Osteocyte (in vitro differentiated cells): ENCODE measurements around the gene MATR3. TPM values are rescaled to one million over a fixed set of nuclear protein-coding genes. Genes with fewer than 3 reads are reported as not detected.
"Not testable (repeated sequence)": the region's sequence is repeated elsewhere in the genome, so short reads cannot be mapped to it uniquely, and the experiment has no call there.

Source experiments
- DNase-seq: peaks from one replicate; pipeline ENCODE4 v3.0.0; 2021; ENCODE audit warnings: mixed read lengths; ENCODE audit not compliant: unreplicated experiment; ENCODE audit errors: extremely low spot score
- H3K27ac Mint-ChIP-seq: one replicate; pipeline ENCODE4 v1.8.0; 2021; ENCODE audit warnings: mild to moderate bottlenecking, mixed read lengths; ENCODE audit not compliant: unreplicated experiment
- H3K27me3 Mint-ChIP-seq: one replicate; pipeline ENCODE4 v1.8.0; 2021; ENCODE audit warnings: mixed read lengths; ENCODE audit not compliant: unreplicated experiment
- H3K36me3 Mint-ChIP-seq: one replicate; pipeline ENCODE4 v1.8.0; 2021; ENCODE audit warnings: mixed read lengths; ENCODE audit not compliant: unreplicated experiment
- H3K4me1 Mint-ChIP-seq: one replicate; pipeline ENCODE4 v1.8.0; 2021; ENCODE audit warnings: mixed read lengths; ENCODE audit not compliant: unreplicated experiment
- H3K4me3 Mint-ChIP-seq: one replicate; pipeline ENCODE4 v1.8.0; 2021; ENCODE audit warnings: mild to moderate bottlenecking, moderate library complexity, mixed read lengths; ENCODE audit not compliant: unreplicated experiment
- H3K9me3 Mint-ChIP-seq: one replicate; pipeline ENCODE4 v1.8.0; 2021; ENCODE audit warnings: mixed read lengths; ENCODE audit not compliant: unreplicated experiment
- total RNA-seq: library from RNA; stranded (reverse); gene quantifications from 2 replicates; pipeline ENCODE4 v1.2.1, GENCODE V29; 2021
- TF ChIP-seq, protein P1 (sequence below): fragments of 200-600 bp; sonication (generic); IDR thresholded peaks from 2 replicates; pipeline ENCODE4 v1.5.0; 2021; ENCODE audit warnings: antibody characterized with exemption, mild to moderate bottlenecking, moderate library complexity

MATR3 gene
- total RNA-seq, 1 donor from 2014 or later: 218 TPM

DNA sequence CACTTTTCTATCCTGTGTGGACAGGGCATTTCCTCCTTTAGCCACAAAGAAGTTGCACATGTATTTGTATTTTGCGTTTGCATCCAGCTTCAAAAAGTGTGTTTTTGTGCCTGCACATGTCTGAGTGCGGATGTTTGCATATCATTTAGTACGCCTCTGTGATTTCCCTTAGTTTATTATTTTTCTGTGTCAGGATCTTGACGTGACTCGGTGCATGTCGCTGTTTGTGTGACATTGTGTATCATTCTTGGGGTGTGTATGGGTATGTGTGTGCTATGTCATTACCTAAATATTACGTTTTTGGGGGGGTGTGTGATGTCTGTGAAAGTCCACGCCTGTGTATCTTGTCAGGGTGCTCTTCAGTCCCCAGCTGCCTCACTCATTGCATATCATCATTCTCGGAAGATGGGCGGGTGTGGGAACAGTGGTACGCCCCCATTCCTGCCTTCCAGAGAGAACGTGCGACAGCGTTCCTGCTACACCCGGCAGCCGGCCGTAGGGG lies 47.7 kb downstream of the MATR3 start:
- Mint-ChIP-seq H3K27ac (peak overlapping the region; percentile 99), H3K9me3 (no peaks in the 10 kb centered on the region), H3K4me1 (peaks cover 40% of the 10 kb centered on the region), H3K4me3 (peak overlapping the region; percentile 98), H3K27me3 (no peaks in the 10 kb centered on the region), H3K36me3 (peaks cover 11% of the 10 kb centered on the region)
- TF ChIP-seq, protein P1, sequence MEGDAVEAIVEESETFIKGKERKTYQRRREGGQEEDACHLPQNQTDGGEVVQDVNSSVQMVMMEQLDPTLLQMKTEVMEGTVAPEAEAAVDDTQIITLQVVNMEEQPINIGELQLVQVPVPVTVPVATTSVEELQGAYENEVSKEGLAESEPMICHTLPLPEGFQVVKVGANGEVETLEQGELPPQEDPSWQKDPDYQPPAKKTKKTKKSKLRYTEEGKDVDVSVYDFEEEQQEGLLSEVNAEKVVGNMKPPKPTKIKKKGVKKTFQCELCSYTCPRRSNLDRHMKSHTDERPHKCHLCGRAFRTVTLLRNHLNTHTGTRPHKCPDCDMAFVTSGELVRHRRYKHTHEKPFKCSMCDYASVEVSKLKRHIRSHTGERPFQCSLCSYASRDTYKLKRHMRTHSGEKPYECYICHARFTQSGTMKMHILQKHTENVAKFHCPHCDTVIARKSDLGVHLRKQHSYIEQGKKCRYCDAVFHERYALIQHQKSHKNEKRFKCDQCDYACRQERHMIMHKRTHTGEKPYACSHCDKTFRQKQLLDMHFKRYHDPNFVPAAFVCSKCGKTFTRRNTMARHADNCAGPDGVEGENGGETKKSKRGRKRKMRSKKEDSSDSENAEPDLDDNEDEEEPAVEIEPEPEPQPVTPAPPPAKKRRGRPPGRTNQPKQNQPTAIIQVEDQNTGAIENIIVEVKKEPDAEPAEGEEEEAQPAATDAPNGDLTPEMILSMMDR: no peak
- no peak for DNase-seq

DNA sequence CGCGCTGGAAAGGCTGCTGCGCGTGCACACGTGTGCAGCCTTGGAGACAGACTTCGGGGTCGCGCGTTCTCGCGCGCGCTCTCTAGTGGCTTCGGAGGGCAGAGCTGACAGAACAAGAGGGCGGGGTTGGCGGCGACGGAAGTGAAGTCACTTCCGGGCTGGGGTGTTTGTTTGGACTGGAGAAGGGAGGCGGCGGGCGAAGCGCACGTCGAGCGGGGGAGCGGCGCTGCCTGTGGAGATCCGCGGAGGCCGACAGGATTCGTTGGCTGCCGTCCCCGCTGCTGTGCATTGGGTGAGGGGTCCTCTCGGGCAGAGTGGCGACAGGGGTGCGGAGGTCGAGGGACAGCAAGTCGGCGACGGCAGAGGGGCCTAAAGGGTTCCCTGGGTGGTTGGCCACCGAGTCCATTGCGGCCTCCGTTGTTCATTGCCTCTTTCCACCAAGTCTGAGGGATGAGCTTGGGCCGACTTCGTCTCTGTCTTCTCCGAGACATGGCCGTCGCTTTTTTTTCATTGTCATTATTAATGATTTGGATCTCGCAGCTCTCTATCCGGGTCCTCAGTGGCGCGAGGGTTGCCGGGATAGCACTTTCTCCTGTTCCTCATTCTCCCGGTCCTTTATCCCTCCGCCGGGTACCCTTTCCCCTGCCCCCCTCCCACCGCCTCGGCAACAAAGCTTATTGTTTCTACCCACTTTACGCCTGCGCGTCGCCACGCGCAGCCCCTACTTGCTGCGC lies 48.3 kb downstream of the MATR3 start, which contains the start of gene PAIP2:
Gene PAIP2, plus strand, starts transcription at position 166 of the 734 bp plus-strand sequence. CDS start 21,931 bp downstream, outside the sequence.
- Mint-ChIP-seq H3K36me3 (peaks cover 12% of the 10 kb centered on the region), H3K9me3 (no peaks in the 10 kb centered on the region), H3K27me3 (no peaks in the 10 kb centered on the region), H3K4me1 (peaks cover 41% of the 10 kb centered on the region), H3K27ac (peak within 1 kb of the TSS; percentile 99), H3K4me3 (peak within 1 kb of the TSS; percentile 98)
- TF ChIP-seq, protein P1: peak; percentile 74
- DNase-seq: peak; percentile 98

DNA sequence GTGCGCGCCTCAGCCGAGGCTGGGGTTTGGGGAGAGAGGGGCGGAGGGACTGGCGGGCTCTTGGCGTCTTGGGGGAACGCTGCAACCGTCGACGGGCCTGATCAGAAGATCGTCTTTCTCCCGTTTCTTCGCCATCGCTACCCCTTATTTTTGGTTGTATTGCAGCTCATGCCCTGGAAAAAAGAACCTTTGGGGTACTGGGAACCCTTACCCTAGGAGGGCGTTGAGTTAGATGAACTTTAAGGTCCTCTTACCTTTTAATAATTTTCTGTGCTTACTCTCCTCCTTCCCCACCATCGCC lies 48.8 kb downstream of the MATR3 start:
- H3K27me3 Mint-ChIP-seq: no peaks in the 10 kb centered on the region
- H3K4me3 Mint-ChIP-seq: peak overlapping the region; percentile 98
- H3K36me3 Mint-ChIP-seq: peaks cover 13% of the 10 kb centered on the region
- no peak for DNase-seq
- TF ChIP-seq, protein P1: no peak
- H3K4me1 Mint-ChIP-seq: peaks cover 42% of the 10 kb centered on the region
- no peaks in the 10 kb centered on the region for H3K9me3 Mint-ChIP-seq
- peak overlapping the region; percentile 99 for H3K27ac Mint-ChIP-seq

DNA sequence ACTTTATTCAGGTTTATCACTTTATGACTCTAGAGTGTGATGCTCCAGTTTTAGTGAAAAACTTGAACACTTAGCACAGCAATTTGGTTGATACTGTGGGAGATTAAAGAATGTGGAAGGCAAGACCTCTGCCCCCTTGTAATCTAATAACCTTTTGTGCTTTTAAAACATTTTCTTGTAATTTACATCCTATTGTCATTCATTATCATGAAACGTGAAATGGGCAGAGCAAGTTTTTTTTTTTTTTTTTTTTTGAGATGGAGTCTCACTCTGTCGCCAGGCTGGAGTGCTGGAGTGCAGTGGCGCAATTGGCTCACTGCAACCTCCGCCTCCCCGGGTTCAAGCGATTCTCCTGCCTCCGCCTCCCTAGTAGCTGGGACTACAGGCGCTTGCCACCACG lies 49.9 kb downstream of the MATR3 start:
- H3K36me3 Mint-ChIP-seq: peaks cover 13% of the 10 kb centered on the region
- H3K27ac Mint-ChIP-seq: no peak overlapping the region
- no peaks in the 10 kb centered on the region for H3K27me3 Mint-ChIP-seq
- no peak for DNase-seq
- TF ChIP-seq, protein P1: no peak
- H3K4me3 Mint-ChIP-seq: peak overlapping the region; percentile 98
- H3K4me1 Mint-ChIP-seq: peaks cover 42% of the 10 kb centered on the region
- no peaks in the 10 kb centered on the region for H3K9me3 Mint-ChIP-seq

DNA sequence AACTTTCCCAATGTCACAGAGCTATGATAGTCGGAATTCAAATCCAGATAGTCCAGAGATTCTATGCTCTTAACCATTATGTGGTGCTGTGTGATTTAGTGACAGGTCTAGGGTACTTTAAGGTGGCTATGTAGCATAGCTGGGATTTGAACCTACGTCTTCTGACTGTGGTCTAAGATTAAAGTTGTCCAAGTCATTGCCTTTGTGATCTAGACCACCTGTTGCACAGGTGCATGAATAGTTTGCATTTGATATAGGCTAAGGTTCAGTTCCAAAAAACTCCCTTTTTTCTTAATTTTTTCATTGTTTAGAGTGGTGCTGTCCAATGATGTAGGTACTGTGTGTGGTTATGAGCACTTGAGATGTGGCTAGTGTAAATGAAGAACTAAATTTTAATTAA lies 50.6 kb downstream of the MATR3 start:
- TF ChIP-seq, protein P1: no peak
- H3K36me3 Mint-ChIP-seq: peaks cover 15% of the 10 kb centered on the region
- H3K4me1 Mint-ChIP-seq: peaks cover 44% of the 10 kb centered on the region
- no peak overlapping the region for H3K27ac Mint-ChIP-seq
- H3K4me3 Mint-ChIP-seq: peak overlapping the region; percentile 38
- no peaks in the 10 kb centered on the region for H3K27me3 Mint-ChIP-seq
- DNase-seq: no peak
- H3K9me3 Mint-ChIP-seq: no peaks in the 10 kb centered on the region

DNA sequence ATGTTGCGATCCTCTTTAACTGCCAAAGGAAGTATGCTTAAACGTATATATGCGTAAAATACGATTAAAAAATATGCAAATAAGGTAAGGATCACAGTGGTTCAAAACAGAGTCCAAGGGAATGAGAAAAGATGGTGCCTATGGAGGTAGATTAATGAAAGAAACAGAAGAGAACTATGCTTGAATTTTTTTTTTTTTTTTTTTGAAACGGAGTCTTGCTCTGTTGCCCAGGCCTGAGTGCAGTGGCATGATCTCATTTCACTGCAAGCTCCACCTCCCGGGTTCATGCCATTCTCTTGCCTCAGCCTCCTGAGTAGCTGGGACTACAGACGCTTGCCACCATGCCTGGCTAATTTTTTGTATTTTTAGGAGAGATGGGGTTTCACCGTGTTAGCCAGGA lies 51.9 kb downstream of the MATR3 start:
- H3K9me3 Mint-ChIP-seq, H3K27ac Mint-ChIP-seq, H3K4me3 Mint-ChIP-seq, DNase-seq, H3K27me3 Mint-ChIP-seq: not testable (repeated sequence)
- peaks cover 45% of the 10 kb centered on the region for H3K4me1 Mint-ChIP-seq
- peaks cover 15% of the 10 kb centered on the region for H3K36me3 Mint-ChIP-seq

DNA sequence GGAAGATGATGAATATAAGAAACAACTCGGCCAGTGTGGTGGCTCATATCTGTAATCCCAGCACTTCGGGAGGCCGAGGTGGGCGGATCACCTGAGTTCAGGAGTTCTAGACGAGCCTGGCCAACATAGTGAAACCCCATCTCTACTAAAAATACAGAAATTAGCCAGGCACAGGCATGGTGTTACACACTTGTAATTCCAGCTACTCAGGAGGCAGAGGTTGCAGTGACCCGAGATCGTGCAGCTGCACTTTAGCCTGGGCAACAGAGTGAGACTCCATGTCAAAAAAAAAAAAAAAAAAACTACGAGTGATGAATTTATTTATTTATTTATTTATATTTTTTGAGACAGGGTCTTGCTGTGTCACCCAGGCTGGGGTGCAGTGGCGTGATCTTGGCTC lies 54.3 kb downstream of the MATR3 start:
- Mint-ChIP-seq H3K36me3 (peaks cover 15% of the 10 kb centered on the region), H3K4me1 (peaks cover 34% of the 10 kb centered on the region)
- H3K27me3 Mint-ChIP-seq, DNase-seq, H3K4me3 Mint-ChIP-seq, H3K27ac Mint-ChIP-seq, H3K9me3 Mint-ChIP-seq: not testable (repeated sequence)
